ENCODE measurements around the gene ZNF234.
"Not testable (repeated sequence)": the region's sequence is repeated elsewhere in the genome, so short reads cannot be mapped to it uniquely, and the experiment has no call there.

Gene ZNF234

DNA sequence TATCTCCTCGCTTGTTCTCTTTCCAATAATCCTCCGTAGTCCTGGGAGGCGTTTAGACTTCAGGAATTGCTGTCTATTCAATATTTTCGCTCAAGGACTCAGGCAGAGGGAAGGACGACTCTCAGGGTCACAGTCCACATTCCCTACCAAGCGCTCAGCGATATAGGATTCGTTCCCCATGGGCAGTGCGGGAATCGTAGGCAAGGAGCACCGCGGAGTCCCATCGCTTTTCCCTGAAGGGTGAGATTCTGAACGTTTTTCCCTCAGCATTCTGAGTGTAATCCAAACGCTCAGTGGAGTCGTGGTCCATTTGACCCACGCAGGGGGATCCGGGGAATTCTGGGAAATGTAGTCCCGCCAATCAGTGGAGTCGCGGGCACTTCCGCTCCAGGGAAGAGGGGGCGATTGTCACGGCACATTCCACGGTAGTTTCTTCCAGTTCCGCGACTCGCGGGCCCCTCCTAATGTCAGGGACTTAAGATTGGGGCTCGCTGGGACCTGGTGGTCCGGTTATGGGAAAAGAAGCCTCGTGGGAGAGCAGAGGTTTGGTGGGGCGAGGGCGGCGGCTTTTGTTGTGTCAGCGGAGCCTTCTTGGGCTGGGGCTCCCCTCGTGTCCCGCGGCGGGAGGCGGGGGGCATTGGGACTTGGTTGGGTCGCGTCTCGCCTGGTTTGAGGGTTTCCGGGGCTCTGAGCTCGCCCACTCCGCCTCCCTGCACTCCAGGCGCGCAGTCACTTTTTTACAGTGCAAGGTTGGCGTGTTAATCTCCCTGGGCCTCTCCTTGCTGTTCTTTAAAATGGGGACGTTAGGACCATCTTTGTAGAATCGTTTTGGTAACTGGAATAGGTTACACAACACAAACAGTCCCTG, at the start of gene ZNF234:
TSS of gene ZNF234 (plus strand) at position 364 of the 868 bp plus-strand sequence. CDS start 3,079 bp downstream, outside the sequence.
- peak; percentile 19 for DNase-seq

DNA sequence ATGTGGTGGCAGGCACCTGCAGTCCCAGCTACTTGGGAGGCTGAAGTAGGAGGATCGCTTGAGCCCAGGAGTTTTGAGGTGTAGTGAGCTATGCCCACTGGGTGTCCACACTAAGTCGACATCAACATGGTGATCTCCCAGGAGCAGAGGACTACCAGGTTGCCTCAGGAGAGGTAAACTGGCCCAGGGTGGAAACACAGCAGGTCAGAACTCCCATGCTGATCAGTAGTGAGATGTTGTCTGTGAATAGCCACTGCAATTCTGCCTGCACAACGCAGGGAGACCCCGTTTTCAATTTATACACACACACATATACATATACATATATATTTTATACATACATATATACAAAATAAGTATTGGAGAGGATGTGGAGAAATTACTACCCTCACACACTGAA, 49.2 kb upstream of the ZNF234 start:
- DNase-seq, result no peak

DNA sequence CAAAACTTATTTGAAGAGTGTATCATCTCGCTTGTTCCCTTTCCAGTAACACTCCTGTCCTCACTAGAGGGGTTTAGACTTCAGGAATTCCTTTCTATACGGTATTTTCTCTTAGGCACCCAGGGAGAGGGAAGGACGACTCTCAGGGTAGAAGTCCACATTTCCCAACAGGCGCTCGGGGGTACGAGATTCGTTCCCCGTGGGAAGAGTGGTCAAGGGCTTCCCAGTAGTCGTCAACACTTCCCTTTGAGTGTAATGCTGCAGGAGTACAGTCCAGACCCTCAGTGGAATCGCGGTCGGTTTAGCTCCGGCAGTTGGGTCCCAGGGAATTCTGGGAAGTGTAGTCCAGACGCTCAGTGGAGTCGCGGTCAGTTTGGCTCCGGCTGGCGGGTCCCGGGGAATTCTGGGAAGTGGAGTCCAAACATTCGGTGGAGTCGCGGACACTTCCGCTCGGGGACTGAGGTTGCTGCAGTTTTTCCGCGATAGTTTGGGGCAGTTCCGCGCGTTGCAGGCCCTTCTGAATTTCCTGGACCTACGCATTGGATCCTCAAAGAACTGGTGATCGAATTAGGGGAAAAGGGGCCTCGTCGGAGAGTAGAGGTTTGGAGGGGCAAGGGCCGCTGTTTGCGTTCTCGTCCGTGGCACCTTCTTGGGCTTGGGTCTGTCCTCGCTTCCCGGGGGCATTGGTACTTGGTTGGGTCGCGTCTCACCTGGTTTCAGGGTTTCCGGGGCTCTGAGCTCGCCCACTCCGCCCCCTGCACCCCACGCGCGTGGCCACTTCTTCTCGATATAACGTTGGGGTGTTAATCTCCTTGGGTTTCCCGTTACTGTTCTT, 47.2 kb upstream of the ZNF234 start, which contains the start of gene ZNF224:
TSS of gene ZNF224 (plus strand) at position 431 of the 835 bp plus-strand sequence. CDS start 3,513 bp downstream, outside the sequence.
- peak; percentile 85 for DNase-seq

DNA sequence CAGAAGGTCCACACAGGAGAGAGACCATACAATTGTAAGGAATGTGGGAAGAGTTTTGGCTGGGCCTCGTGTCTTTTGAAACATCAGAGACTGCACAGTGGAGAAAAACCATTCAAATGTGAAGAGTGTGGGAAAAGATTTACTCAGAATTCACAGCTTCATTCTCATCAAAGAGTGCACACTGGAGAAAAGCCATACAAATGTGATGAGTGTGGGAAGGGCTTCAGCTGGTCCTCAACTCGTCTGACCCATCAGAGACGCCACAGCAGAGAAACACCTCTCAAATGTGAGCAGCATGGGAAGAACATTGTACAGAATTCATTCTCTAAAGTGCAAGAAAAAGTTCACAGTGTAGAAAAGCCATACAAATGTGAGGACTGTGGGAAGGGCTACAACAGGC, 33.6 kb upstream of the ZNF234 start:
- DNase-seq, result no peak

DNA sequence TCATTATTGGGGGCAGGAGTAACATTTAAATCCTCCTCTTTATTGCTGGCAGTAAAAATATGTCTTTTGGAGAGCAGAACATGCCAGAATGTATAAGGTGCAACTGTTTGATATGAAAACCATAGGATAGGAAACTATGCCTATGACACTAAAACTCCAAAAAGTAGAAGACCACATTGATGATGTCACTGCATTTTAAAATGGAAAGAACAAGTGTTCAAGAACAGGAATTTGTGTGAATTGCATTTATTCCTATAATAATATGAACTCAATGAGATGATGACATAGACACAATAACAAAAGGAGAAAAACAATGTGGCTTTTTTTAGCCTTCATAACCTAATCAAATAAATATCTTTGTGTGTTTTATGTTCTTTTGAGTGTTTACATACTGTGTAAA, 31.9 kb upstream of the ZNF234 start:
- DNase-seq, result no peak

DNA sequence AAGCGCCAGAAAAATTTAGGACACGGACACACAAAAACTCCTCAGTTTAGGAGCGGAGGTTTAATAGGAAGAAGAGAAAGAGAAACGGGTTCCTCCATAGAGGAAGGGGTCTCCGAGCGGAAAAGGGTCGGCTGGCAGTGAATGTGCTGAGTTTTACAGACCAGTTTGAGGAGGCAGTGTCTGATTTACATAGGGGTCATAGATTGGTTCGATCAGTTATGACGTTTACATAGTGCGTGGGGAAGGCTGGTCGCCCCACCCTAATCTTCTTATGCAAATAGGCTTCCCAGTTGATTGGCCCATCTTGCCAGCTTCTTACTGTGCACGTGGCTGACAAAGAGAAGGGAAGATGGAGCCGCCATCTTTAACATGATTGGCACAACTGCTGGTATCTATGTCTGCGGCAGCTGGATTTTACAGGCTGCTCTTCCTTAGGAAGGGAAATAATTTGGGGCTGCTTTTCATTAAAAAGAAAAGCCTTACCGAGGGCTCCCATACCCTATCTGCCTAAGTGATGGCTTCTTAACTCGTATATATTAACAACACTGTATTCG, 29.4 kb upstream of the ZNF234 start:
- no peak for DNase-seq

DNA sequence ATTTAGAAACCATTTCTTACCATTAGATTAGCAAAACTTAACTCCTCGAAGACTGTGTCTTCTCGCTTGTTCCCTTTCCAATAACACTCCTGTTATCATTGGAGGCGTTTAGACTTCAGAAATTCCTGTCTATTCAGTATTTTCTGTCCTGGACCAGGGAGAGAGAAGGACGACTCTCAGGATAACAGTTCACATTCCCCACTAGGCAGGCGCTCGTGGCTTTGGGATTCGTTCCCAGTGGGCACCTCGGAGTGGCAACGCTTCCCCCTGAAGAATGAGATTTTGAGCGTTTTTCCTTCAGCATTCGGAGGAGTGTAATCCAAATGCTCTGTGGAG, 28.6 kb upstream of the ZNF234 start:
- no peak for DNase-seq

DNA sequence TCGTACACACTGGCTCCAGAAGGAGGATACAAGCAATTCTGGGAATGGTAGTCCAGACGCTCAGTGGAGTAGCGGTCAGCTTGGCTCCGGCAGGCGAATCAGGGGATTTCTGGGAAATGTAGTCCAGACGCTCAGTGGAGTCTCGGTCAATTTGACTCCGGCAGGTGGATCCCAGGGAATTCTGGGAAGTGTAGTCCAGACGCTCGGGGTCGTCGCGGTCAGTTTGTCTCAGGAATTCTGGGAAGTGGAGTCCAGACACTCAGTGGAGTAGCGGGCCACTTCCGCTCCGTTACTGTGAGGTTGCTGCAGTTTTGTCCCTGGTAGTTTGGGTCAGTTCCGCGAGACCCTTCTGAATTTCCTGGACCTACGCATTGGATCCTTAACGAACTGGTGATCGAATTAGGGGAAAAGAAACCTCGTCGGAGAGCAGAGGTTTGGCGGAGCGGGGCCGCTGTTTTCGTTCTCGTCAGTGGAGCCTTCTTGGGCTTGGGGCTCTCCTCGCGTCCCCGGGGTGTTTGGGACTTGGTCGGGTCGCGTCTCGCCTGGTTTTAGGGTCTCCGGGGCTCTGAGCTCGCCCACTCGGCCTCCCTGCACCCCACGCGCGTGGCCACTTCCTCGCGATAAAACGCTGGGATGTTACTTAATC, 28.1 kb upstream of the ZNF234 start, which contains the start of gene ZNF225:
TSS of gene ZNF225 (plus strand) at position 262 of the 646 bp plus-strand sequence. CDS start 2,429 bp downstream, outside the sequence.
- peak; percentile 93 for DNase-seq

DNA sequence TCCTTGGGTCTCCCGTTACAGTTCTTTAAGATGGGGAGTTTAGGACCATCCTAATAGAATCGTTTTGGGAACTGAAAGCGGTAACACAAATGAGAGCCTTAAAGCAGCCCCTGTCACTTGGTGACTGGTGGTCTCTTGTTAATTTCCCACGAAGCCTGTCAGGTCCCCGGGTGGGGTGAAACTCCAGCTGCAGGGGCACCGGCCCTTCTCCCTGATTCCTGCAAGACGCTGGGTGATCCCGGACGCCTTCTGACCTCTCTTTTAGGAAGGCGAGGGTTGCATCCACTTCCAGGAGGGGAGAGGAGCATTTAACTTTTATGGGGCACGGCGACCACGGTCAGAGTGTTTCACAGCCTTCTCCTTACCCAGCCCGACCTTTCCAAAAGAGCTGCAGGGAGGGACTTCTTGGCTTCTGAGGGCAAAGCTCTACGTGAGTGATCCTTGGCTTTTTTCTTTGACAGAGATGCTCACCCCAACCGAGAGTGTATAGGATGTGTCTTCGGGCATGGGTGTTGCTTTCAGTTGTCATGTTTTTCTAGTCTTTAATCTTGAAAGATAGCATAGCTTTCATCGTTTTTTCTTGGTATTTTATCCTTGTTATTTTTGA, 27.5 kb upstream of the ZNF234 start:
- no peak for DNase-seq

DNA sequence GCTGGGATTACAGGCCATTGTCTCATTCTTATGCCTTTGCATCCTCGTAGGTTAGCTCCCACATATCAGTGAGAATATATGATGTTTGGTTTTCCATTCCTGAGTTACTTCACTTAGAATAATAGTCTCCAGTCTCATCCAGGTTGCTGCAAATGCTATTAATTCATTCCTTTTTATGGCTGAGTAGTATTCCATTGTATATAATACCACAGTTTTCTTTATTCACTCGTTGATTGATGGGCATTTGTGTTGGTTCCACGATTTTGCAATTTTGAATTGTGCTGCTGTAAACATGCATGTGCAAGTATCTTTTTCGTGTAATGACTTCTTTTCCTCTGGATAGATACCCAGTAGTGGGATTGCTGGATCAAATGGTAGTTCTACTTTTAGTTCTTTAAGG, 20.2 kb upstream of the ZNF234 start:
- DNase-seq, result not testable (repeated sequence)

DNA sequence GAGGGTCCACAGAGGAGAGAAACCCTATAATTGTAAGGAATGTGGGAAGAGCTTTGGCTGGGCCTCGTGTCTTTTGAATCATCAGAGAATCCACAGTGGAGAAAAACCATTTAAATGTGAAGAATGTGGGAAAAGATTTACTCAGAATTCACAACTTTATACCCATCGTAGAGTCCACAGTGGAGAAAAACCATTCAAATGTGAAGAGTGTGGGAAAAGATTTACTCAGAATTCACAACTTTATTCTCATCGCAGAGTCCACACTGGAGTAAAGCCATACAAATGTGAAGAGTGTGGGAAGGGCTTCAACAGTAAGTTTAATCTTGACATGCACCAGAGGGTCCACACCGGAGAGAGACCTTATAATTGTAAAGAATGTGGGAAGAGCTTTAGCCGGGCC, 9.4 kb upstream of the ZNF234 start:
- no peak for DNase-seq

DNA sequence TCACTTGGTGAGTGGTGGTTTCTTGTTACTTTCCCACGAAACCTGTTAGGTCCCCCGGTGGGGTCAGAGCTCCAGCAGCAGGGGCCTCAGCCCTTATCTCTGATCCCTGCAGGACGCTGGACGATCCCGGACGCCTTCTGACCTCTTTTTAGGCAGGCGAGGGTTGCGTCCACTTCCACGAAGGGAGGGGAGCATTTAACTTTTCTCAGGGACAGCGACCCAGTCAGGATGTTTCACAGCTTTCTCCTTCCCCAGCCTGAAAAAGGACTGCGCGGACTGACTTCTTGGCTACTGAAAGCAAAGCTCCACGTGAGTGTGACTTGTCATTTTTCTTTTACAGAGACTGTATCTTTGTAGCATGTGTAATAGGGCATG, 692 bp downstream of the ZNF234 start:
- DNase-seq, result no peak

DNA sequence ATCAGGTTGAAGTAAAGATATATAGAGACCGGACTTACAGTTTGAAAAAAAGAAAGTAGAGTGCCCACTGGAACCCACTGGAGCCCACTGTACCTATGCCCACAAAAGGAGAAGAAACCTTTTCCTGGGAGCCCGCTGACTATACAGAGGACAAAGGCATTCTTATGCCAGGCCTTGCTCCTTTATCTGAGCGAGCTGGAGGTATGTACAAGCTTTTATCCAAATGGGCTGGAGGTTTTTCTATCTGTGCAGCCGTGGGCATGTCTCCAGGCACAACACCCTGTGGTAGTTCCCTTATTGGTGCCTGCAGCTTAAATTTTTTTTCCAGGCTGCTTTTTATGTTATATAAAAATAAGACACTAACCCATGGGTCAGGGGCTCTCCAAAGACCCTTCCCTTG, 8.4 kb downstream of the ZNF234 start:
- DNase-seq, result no peak

DNA sequence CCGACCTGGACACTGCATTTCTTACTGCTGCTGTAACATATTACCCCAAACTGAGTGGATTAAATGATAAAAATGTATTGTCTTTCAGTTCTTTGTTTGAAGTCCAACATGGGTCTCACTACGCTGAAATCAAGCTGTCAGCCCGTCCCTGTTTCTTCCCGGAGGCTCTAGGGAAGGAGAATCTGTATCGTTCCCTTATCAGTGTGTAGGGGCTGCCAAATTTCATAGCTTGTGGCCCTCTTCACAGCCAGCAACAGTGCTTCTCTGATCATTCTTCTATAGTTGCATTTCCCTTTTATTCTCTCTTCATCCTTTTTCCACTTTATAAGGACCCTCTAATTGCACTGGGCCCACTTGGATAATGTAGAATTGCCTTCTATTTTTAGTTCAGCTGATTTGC, 10.1 kb downstream of the ZNF234 start:
- no peak for DNase-seq

DNA sequence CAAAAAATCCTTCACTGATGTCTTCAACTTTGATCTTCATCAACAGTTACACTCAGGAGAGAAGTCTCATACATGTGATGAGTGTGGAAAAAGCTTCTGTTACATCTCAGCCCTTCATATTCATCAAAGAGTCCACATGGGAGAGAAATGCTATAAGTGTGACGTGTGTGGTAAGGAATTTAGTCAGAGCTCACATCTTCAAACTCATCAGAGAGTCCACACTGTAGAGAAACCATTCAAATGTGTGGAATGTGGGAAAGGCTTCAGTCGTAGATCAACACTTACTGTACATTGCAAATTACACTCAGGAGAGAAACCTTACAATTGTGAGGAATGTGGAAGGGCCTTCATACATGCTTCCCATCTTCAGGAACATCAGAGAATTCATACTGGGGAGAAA, 15.1 kb downstream of the ZNF234 start:
- DNase-seq, result no peak

DNA sequence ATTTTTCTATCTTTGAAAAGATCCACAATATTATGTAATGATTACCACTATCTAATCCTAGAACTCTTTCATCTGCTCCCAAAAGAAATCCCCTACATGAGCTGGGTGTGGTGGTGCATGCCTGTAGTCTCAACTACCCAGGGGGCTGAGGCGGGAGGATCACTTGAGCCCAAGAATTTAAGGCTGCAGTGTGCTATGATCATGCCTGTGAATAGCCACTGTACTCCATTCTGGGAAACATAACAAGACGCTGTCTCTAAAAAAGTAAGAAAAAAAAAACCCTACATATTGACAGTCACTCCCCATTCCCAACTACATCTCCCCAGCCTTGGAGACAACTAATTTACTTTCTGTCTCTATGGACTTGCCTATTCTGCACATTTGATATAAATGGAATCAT, 22.4 kb downstream of the ZNF234 start:
- no peak for DNase-seq

DNA sequence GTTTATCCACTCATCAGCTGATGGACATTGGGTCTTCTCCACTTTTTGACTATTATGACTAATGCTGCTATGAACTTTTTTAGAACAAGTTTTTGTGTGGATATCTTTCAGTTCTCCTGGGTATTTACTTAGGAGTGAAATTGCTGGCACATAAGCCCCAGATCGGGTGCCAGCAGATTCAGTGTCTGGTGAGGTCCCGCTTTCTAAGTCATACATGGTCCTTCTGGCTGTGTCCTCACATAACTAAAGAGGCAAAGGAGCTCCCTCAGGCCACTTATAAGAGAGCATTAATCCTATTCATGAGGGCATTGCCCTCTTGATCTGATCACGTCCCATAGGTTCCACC, 22.9 kb downstream of the ZNF234 start:
- no peak for DNase-seq

DNA sequence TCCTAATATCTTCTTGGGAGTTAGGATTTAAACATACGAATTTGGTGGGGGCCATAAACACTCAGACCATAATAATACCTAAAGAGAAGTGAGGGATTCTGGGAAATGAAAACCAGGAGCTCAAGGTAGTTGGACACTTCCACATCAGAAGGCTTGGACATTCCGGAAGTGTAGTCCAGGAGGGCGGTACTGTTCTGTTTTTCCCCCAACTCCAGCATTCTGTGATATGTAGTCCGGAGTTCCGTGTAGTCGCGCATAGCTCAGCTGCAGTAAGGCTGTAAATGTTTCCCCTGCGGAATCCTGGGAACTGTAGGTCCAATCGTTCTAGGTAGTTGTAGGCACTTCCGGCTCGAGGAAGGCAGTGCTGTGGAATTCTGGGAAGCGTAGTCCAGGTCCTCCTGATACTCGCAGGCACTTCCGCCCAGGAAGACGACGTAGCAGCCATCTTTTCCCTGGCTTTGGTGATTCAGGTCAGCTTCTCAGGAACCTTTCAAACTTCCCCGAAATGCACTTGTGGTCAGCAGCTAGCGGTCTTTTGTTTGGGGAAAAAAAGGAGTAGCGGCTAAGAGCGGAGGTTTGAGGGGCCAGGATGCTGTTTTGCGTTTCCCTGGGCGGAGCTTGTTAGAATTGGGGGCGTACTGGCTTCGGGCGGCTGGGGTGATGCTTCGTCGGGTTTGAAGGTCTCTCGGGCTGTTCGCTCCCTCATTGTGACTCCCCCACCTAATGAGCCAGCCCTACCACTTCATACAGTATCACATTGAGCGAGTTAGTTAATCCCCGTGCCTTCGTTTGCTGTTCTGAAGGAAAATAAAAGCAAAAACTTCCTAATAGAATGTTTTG, 23.5 kb downstream of the ZNF234 start, which contains the start of gene ZNF226:
TSS of gene ZNF226 (plus strand) at position 428 of the 840 bp plus-strand sequence. CDS start 4,981 bp downstream, outside the sequence.
- DNase-seq, result peak; percentile 98

DNA sequence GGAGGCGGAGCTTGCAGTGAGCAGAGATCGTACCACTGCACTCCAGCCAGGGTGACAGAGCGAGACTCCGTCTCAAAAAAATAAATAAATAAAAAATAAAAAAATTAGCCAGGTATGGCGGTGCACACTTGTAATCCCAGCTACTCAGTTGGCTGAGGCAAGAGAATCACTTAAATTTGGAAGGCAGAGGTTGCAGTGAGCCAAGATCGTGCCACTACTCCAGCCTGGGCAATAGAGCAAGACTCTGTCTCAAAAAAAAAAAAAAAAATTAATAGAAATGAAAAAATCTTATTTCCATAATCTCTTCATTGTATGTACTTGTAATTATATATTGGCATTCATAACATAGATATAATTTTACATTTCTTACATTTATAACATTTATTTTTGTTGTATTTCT, 29.3 kb downstream of the ZNF234 start:
- not testable (repeated sequence) for DNase-seq

DNA sequence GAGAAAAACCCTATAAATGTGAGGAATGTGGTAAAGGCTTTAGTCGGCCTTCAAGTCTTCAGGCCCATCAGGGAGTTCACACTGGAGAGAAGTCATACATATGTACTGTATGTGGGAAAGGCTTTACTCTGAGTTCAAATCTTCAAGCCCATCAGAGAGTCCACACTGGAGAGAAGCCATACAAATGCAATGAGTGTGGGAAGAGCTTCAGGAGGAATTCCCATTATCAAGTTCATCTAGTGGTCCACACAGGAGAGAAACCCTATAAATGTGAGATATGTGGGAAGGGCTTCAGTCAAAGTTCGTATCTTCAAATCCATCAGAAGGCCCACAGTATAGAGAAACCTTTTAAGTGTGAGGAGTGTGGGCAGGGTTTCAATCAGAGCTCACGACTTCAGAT, 35.2 kb downstream of the ZNF234 start:
- DNase-seq, result no peak

DNA sequence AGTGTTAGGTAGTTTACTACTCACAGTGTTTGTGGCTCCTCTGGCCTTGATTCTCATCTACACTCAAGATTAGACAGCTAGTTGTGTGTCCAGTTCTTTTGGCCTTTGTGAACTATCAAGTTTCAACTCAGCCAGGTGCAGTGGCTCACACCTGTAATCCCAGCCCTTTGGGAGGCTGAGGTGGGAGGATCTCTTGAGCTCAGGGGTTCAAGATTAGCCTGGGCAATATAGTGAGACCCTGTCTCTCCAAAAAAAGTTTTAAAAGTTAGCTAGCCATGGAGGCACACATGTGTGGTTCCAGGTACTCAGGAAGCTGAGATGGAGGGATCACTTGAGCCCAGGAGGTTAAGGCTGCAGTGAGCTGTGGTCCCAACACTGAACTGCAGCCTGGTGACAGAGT, 39.6 kb downstream of the ZNF234 start:
- DNase-seq, result no peak

DNA sequence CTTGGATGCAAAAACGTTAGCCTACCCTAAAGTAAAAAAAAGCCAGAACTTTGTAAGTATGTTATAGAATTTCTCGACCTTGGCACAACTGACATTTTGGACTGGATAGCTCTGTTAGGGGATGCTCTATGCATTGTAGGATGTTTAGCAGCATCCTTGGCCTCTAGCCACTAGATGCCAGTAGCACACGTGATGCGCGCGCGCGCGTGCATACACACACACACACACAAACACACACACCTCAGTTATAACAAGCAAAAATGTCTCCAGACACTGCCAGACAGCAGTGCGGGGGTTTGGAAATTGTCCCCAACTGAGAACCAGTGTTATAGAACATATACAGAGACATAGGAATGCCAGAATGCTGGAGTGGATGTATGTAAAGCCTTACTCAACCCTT, 40.8 kb downstream of the ZNF234 start:
- DNase-seq, result no peak

Data from GF-D8 (cell line).